Renal cortical epithelial cell (primary cell): ENCODE results near the gene DRD3. TPM values are rescaled to one million over a fixed set of nuclear protein-coding genes. Genes with fewer than 3 reads are reported as not detected.

Experiments used
- DNase-seq: peaks from one replicate; pipeline ENCODE4 v3.0.0-alpha.2; 2011; ENCODE audit warnings: low read depth
- total RNA-seq: library from RNA; depleted of rRNA; stranded (reverse); fragments of >200 nt; gene quantifications from 2 replicates; pipeline ENCODE4 v1.2.3, GENCODE V29; 2014

DRD3 gene
- total RNA-seq, 1 donor from 2014 or later, result not detected

DNA sequence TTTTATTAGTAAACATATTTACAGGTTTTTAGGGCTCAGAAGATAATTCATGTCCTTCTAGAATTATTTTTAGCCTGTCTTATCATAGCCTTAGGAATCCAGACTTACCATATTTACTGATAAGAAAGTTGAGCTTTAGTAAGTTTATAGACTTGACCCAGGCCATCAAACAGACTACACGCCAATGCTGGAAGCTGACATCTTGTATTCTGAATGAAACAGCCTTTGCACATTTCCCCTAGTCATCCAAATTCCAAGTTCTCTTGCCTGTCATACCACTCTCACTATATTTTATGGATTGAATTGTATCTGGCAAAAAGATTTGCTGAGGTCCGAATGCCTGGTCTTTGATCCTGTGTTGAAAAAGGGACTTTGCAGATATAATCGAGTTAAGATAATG lies 58.6 kb downstream of the DRD3 start:
- DNase-seq, result no peak

GRCh38 chr3:114119776-114120175 lies 59.1 kb downstream of the DRD3 start:
- no peak for DNase-seq

DNA sequence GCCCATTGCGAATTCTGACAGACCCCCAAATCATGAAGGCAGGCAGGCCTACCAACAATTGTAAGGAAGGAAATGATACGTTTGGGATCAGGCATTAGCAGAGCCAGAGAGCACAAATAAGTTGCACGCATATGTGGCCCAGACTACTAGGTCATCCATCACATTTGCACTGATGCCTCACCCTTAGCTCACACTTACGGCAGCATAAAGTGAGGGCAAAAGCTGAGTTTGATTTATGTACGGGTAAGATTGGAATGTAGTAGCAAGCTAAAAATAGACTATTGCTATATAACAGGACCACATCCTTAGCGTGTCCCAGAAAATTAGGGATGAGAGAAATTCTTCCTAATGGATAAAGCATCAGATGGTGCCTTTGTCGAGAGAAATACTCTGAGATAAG lies 63.7 kb downstream of the DRD3 start:
- DNase-seq, result no peak

DNA sequence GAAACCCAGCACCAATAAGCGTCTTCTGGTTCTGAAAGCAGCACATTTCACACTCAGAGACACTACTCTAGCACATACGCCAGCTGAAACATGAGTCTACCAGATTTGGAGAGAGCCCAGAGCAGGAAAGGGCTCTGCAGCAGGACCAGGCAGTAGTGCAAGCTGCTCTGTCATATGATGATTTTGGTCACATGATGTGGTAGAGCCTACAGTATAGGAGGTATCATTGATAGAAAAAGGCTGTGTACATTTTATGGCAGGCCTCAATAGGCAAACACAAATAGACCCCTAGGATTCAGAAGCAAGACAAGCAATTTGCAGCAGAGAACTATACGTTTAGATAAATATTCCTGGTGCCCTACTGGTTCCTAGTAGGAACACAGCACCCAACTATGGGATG lies 64.1 kb downstream of the DRD3 start:
- no peak for DNase-seq

DNA sequence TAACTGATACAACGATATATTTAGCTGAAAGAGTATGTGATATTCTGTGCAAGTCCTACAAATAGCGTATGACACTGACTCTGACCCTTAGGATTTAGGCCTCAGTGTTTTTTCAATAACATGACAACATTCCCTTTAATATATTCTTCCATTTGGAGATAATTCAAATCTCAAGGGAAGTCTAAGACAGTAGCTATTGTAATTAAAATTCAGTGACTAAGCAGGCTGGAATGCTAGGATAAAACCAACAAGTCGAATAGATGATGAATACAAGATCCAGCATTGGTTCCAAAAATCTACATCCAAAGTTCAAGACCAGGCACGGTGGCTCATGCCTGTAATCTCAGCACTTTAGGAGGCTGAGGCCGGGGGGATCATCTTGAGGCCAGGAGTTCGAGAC lies 66.2 kb downstream of the DRD3 start:
- peak; percentile 18 for DNase-seq

DNA sequence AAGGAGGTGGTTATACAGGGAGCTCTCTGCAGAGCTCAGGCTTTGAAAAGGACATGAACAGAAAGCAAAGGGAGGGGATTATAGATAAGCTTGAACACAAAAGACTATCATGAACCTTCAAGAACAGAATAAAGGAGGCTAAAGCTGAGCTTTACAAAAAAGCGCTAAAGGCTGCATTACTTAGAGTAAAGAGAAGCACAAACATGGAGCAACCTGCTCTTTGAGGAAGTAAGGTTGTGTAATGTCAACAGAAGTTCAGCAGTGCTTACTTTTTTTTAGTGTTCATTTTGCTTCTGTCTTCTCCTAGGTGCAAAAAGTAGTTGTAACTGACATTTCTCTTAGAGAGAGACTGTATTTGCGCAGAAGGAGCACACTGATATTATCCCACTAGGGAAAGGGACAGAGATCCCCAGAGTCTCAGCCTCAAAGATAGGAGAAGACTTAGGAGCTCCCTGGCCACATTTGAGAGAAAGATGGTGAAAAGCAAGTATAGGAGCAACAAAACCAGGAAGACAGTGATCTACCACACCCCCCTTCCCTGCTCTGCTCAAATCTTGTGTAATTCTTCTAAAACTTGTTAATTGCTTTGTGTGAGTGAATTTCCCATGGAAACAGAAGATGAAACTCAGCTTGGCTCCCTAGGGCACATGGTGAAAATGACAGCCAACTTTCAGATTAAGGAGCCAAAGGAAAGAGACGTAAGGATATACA lies 67.6 kb downstream of the DRD3 start:
- no peak for DNase-seq

DNA sequence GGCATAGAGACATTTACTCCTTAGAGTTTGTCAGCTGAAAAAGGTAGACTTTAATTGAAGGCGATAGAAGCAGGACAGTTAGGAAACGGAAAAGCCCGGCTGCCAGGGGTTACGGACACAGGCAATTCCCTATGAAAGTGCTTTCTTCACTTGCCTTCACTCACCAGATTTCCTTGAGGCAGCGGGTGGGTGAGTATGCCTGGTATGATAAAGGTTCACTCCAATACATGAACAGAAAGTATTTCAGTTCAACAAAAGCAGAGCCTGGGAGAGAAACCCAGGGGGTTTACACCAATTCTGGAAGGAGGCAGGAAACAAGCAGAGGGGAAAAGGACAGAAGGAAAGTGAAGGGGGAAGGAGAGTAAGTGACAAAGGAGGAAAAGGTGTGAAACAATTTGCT lies 68.4 kb downstream of the DRD3 start:
- no peak for DNase-seq

- DNase-seq, result no peak
Observed at GRCh38 chr3:114108137-114108536, 70.7 kb downstream of the DRD3 start.

DNA sequence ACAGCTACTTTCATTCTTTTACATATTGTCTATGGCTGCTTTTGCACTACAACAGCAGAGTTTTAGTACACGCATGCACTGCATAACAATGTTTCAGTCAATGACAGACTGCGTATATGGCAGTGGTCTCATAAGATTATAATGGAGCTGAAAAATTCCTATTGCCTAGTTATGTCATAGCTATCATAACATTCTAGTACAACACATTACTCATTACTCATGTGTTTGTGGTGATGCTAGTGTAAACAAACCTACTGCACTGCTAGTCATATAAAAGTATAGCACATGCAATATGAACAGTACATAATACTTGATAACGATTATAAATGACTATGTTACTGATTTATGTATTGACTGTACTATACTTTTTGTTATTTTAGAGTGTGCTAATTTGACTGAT lies 74.4 kb downstream of the DRD3 start:
- no peak for DNase-seq

DNA sequence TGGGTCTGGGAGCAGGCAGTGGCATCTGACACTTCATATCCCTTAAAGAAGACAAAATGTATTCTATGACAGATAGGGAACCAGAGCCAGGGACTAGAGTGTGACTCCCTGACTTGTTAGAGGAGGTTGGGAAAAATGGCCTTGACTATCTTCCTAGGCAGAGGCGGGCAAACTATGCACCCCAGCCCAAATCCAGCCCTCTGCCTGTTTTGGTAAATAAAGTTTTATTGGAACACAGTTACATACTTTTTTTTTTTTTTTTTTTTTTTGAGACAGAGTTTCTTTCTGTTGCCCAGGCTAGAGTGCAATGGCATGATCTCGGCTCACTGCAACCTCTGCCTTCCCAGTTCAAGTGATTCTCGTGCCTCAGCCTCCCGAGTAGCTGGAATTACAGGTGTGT lies 75.0 kb downstream of the DRD3 start:
- DNase-seq, result no peak

DNA sequence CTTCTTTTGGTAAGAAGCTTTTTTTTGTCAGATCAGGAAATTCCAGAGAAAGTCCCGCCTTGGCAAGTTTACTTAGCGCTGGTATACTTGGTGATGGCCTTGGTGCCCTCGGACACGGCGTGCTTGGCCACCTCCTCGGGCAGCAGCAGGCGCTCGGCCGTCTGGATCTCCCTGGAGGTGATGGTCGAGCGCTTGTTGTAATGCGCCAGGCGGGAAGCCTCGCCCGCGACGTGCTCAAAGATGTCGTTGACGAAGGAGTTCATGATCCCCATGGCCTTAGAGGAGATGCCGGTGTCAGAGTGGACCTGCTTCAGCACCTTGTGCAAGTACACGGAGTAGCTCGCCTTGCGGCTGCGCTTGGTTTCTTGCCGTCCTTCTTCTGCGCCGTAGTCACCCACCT lies 75.7 kb downstream of the DRD3 start:
- no peak for DNase-seq

DNA sequence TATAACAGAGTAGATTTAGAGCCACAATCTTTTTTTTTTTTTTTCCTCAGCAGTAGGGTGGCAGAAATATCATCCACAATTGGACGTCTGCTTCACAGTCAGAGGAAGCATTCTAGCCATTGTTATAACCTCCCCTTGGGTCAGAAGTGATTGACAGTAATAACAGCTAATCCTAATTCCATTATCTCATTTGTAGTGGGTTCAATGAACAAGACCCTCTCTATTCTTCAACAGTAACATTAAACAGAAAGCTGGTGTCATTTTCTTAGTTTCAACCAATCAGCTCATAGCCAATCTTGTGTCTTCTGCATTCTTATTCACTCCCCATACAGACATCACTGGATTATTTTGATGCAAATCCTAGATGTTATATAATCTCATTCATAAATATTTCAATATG lies 77.8 kb downstream of the DRD3 start:
- no peak for DNase-seq

GRCh38 chr3:114095796-114096195 lies 83.1 kb downstream of the DRD3 start:
- no peak for DNase-seq

- DNase-seq, result peak; percentile 78
Observed at GRCh38 chr3:114093596-114093995, 85.3 kb downstream of the DRD3 start.

DNA sequence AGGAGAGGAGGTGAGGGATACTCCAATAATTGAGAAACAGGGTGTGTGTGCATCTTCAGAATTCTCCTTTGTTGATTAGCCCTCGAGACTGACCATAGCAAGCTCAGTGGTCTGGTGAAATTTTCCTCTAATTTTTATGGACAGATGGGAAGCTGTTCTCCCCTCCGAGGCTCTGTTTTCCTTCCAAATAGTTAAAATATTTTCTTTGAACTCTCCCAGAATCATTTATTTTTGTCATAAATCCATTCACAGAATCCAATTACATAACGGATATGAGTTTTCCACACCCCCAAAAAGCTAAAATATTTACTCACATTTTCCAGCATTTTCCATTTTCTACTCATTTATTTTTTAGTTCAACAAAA lies 85.9 kb downstream of the DRD3 start:
- DNase-seq, result no peak

DNA sequence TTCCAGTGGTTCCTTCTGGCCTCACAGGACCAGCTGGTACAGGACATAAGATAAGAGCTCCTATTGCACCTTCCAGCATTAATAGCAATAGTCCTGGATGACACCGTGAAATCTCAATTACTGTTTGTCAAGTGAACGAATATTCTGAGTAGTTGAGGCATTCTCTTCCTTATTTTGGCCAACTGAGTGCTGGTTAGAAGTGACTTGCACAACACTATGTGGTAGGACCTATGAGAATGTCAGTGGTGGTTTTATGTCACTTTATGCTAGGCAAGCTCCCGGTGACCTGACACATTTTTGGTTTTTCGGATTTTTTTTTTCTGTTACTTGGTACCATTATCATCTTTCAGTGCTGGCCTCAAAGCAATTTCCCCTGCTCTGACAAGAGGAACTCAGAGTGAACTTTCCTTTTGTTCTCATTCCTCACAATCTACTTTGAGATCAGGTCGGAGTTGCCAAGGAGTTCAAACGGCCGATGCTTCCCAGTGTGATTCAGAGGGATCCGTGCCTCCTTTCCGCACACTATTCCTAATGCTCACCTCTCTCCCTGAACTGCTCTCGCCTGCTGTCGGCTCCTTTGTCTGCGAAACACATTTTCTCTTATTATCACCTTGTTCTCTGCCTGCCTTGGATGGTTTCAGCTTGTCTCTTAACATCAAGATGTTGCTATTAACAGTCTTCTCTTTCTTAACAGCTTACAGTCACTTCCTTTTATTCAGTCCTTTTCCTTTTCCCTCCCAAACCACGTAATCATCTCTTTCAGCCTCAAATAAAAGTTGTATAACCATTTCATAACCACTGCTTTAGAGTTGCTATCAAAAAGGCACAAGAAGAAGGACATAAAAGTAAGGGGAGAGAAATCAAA lies 86.5 kb downstream of the DRD3 start:
- no peak for DNase-seq

- DNase-seq, result peak; percentile 36
Observed at GRCh38 chr3:114089675-114090074, 89.2 kb downstream of the DRD3 start.

DNA sequence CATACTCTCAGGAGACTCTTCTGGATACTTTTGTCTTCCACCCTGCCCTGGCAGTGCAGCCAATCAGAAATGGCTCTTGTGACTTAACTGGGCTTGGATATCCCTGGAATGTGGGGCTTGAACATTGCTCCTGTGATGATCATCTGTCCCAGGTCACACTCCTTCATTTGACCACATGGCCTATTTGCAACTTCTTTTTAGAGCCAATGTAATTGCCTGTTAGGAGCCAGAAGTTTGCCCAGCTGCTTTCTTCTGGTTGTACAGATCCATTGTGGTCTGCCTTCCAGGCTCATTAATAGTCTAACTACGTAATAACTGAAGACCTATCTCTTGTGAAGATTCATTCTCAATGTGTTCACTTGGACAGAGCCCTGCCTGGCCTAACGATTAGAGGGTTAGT lies 92.5 kb downstream of the DRD3 start:
- no peak for DNase-seq

DNA sequence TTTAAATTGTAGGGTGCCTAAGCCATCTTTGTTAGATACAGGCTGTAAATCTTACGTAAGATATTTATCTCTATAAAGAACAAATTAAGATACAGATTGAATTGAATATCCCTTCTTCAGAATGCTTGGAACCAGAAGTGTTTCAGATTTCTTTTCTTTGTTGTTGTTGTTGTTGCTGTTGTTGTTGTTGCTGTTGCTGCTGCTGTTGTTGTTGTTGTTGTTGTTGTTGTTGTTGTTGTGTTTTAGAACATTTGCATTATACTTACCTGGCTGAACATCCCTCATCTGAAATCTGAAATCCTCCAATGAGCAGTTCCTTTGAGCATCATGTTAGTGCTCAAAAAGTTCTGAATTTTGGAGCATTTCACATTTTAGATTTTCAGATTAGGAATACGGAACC lies 95.7 kb downstream of the DRD3 start:
- DNase-seq, result no peak

GRCh38 chr3:114081037-114081436 lies 97.8 kb downstream of the DRD3 start:
- no peak for DNase-seq

DNA sequence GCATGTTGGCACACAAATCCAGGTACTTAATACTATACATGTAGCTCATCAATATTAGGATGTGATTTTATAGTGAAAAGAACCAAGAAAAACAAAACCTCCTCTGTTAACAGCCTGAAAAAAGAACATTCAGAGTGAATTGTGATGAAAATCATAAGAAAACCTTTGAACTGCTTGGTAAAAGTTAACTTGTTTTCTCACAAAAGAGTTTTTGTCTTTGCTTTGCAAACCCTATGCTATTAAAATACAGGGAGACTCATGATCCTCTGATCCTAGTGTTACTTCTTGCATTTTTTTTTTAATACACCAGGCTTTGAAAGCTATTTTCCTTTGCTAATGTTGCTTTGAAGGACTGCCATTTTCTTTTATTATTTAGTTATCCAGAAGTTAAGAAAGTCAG lies 98.7 kb downstream of the DRD3 start:
- no peak for DNase-seq

GRCh38 chr3:114079761-114080160 lies 99.1 kb downstream of the DRD3 start:
- no peak for DNase-seq

DNA sequence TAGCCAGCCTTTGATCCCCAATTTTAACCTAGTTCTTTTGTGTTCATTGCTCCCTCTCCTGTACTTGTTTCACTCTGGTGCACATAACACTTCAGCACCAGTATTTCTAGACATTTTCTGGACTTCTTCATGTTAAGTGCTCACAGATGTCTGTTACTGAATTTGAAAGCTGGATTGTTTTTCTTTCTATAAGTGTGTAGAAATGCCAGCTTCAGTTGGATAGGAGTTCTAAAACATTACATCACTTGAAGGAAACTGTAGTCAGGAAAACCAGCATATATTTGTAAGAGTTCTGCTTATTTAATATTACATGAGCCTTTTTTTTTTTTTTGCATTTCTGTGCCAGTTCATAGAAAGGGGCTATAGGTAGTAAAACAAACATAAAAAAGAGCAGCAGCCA lies 100.7 kb downstream of the DRD3 start:
- DNase-seq, result no peak
